HG02840 (cell line): Measurements from ENCODE around the gene KRTDAP.

Experiments used
- ATAC-seq: cut with Tn5 transposase; IDR thresholded peaks from one replicate; pipeline ENCODE4 v1.9.1; 2021; ENCODE audit warnings: mild to moderate bottlenecking, moderate library complexity, moderate number of reproducible peaks; ENCODE audit not compliant: unreplicated experiment, low FRiP score

Gene KRTDAP

GRCh38 chr19:35490364-35490763 lies at the start of gene KRTDAP:
Gene KRTDAP (minus strand): TSS chr19:35490464. CDS start chr19:35490442, 22 bp downstream.
- no peak for ATAC-seq

GRCh38 chr19:35539850-35540249 lies 49.6 kb upstream of the KRTDAP start:
- ATAC-seq, result no peak

GRCh38 chr19:35539314-35539713 lies 49.0 kb upstream of the KRTDAP start:
- no peak for ATAC-seq

- no peak for ATAC-seq
Observed at GRCh38 chr19:35534803-35535480, 44.7 kb upstream of the KRTDAP start.

GRCh38 chr19:35533822-35534392 lies 43.6 kb upstream of the KRTDAP start:
- no peak for ATAC-seq

GRCh38 chr19:35533201-35533821 lies 43.0 kb upstream of the KRTDAP start, which contains the start of gene GAPDHS:
Gene GAPDHS (plus strand): TSS chr19:35533456. CDS start chr19:35533528, 72 bp downstream.
- no peak for ATAC-seq

GRCh38 chr19:35531291-35531690 lies 41.0 kb upstream of the KRTDAP start:
- no peak for ATAC-seq

- no peak for ATAC-seq
Observed at GRCh38 chr19:35529241-35530218, 39.3 kb upstream of the KRTDAP start.

GRCh38 chr19:35528218-35529038 lies 38.2 kb upstream of the KRTDAP start, which contains the start of gene SBSN:
Gene SBSN (minus strand): TSS chr19:35528311. CDS start chr19:35528281, 30 bp downstream.
- no peak for ATAC-seq

- ATAC-seq, result no peak
Observed at GRCh38 chr19:35525873-35526272, 35.6 kb upstream of the KRTDAP start.

- no peak for ATAC-seq
Observed at GRCh38 chr19:35524181-35524837, 34.0 kb upstream of the KRTDAP start.

- no peak for ATAC-seq
Observed at GRCh38 chr19:35522745-35523327, 32.6 kb upstream of the KRTDAP start.

- ATAC-seq, result no peak
Observed at GRCh38 chr19:35521124-35521743, 31.0 kb upstream of the KRTDAP start.

- ATAC-seq, result no peak
Observed at GRCh38 chr19:35519291-35519690, 29.0 kb upstream of the KRTDAP start.

- no peak for ATAC-seq
Observed at GRCh38 chr19:35518313-35518712, 28.0 kb upstream of the KRTDAP start.

- no peak for ATAC-seq
Observed at GRCh38 chr19:35517342-35517741, 27.1 kb upstream of the KRTDAP start.

GRCh38 chr19:35516310-35516709 lies 26.0 kb upstream of the KRTDAP start:
- no peak for ATAC-seq

GRCh38 chr19:35514282-35514809 lies 24.1 kb upstream of the KRTDAP start:
- no peak for ATAC-seq
